IgD-negative memory B cell (primary cell): ENCODE results near the gene GAGE10. TPM values are rescaled to one million over a fixed set of nuclear protein-coding genes. Genes with fewer than 3 reads are reported as not detected.

Experiments used
- H3K27ac Mint-ChIP-seq, 3 donors: one replicate each; pipeline ENCODE4 v1.8.0; 2020 to 2022; ENCODE audit warnings: mild to moderate bottlenecking in 3 of 3, mixed read lengths in 3 of 3, moderate library complexity in 1 of 3
- H3K27me3 Mint-ChIP-seq: one replicate; pipeline ENCODE4 v1.8.0; 2021; ENCODE audit warnings: mixed read lengths
- H3K36me3 Mint-ChIP-seq: one replicate; pipeline ENCODE4 v1.8.0; 2020; ENCODE audit warnings: mild to moderate bottlenecking, mixed read lengths
- H3K4me1 Mint-ChIP-seq, 3 donors: one replicate each; pipeline ENCODE4 v1.8.0; 2020 to 2022; ENCODE audit warnings: mixed read lengths in 3 of 3, mild to moderate bottlenecking in 1 of 3
- H3K4me3 Mint-ChIP-seq, 4 donors: one replicate each; pipeline ENCODE4 v1.8.0; 2020 to 2022; ENCODE audit warnings: mild to moderate bottlenecking in 4 of 4, mixed read lengths in 4 of 4, moderate library complexity in 3 of 4
- H3K9me3 Mint-ChIP-seq, 3 donors: one replicate each; pipeline ENCODE4 v1.8.0; 2020 to 2021; ENCODE audit warnings: mixed read lengths in 3 of 3, mild to moderate bottlenecking in 1 of 3
- polyA plus RNA-seq: library from polyadenylated mRNA; unstranded; fragments of 300-500 nt; fragmentation: Illumina TruSeq; gene quantifications from one replicate; pipeline ENCODE4 v1.2.3, GENCODE V29; 2021

The GAGE10 gene
- polyA plus RNA-seq, 1 donor from 2014 or later, result not detected

DNA sequence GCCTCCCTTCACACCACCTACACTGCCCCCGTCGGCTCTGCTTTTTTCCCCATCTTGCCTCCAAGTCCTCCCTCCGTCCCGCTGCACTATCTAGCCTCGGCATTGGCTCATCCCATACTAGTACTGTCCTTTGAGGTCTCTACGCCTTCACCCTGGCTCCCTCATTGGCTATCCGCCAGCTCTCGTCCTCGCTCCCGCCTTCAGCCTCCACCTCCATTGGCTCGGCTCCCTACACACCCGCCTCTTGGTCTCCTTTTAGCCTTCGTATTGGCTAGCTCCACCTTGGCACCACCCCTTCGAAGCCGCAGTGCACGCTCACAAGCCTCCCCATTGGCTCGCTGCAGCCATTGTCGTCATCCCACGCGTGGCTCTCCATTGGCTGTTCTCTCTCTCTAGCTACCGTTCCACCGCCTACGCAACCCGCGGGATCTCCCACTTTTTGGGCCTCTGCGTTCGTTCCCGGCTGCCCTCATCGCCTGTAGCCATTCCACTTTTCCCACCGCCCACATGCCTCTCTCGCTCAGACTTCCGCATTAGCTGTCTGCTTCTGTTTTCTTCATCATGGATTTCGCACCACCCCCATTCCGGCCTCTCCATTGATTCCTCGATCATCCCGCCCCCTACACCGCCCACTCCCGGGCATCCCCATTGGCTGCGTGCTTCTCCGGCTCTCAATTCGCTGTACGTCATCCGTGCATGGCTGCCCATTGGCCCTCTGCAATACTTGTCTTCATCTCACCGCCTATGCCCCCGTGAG is 34.3 kb upstream of the GAGE10 start:
- Mint-ChIP-seq H3K36me3 (peaks cover 3% of the 10 kb centered on the region), H3K27me3 (peaks cover under 1% of the 10 kb centered on the region), H3K9me3 (no peaks in the 10 kb centered on the region), H3K27ac (peak overlapping the region; percentile 95 to 99 (median 96)), H3K4me3 (peak overlapping the region; percentile 89 to 98 (median 96)), H3K4me1 (peaks cover 5 to 22% (median 16%) of the 10 kb centered on the region in 3 donors)

DNA sequence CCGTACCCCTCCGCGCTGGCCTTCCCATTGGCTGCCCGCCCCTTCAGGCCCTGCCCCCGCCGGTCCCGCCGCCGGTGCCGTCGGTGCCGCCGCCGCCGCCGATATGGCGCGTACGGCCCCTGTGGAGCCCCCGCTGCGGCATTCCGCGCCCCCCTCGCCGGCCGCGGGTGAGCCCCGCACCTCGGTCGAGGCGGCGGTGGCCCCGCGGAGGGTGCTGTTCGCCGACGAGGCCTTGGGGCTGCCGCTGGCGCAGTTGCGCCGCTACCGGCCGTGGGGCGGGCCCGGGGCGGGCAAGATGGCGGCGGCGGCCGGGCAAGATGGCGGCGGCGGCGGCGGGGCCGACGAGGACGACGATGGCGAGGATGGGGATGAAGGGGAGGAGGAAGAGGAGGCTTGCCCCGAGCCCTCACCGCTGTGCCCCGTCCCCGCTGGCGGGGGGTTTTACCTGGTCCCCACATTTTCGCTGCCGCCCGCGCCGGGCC is 33.6 kb upstream of the GAGE10 start, which contains the start of gene PPP1R3F:
Gene PPP1R3F (plus strand): TSS at position 27 of the 482 bp plus-strand sequence. CDS start 77 bp downstream, at position 104.
- Mint-ChIP-seq H3K4me1 (peaks cover 5 to 26% (median 16%) of the 10 kb centered on the region in 3 donors), H3K4me3 (peak within 1 kb of the TSS; percentile 89 to 98 (median 96)), H3K27me3 (no peaks in the 10 kb centered on the region), H3K36me3 (peaks cover 3% of the 10 kb centered on the region), H3K27ac (peak within 1 kb of the TSS; percentile 95 to 99 (median 96)), H3K9me3 (no peaks in the 10 kb centered on the region)

DNA sequence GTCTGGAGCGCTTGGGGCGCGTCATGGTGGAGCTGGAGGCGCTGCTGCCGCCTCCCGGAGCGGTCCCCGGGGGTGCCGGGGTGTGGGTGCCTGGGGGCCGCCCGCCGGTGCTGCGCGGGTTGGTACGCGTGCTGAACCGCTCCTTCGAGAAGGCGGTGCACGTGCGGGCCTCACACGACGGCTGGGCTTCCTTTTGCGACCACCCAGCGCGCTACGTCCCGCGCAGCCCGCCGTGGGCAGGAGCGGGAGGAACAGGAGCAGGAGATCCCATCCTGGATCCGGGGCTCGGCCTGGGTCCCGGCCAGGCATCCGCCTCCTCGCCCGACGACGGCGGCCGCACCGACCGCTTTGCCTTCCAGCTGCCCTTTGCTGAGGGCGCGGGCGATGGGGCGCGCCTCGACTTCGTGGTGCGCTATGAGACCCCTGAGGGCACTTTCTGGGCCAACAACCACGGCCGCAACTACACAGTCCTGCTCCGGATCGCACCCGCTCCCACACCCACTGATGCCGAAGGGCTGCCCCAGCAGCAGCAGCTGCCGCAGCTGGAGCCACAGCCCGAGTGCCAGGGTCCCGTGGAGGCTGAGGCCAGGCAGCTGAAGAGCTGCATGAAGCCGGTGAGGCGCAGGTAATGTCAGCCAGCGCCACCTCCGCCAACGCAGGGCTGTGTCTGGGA is 33.1 kb upstream of the GAGE10 start:
- peak overlapping the region in 3 of 4 donors; percentile 34 to 75 (median 71) for H3K4me3 Mint-ChIP-seq
- peak overlapping the region in 1 of 3 donors; percentile 45 for H3K27ac Mint-ChIP-seq
- peaks cover 3% of the 10 kb centered on the region for H3K36me3 Mint-ChIP-seq
- H3K9me3 Mint-ChIP-seq, result no peaks in the 10 kb centered on the region
- peaks cover 5 to 30% (median 18%) of the 10 kb centered on the region in 3 donors for H3K4me1 Mint-ChIP-seq
- no peaks in the 10 kb centered on the region for H3K27me3 Mint-ChIP-seq

DNA sequence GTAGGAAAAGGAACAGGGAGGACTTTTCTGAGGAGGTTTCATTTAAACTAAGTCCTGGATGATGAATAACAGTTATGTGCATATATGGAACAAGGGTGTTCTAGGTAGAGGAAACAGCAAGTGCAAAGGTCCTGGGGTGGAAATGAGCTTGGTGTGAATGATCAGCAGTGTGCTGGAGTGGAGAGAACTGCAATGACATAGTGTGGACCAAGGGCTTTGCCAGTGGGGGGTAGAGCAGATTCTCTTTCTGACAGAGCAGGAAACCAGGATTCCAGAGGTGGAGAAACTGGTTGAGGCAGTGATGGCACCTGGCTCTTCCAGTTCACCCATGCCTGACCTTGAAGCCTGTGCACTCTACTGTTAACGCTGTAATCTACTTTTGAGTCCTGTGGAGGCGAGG is 32.1 kb upstream of the GAGE10 start:
- H3K4me1 Mint-ChIP-seq, result peaks cover 5 to 30% (median 19%) of the 10 kb centered on the region in 3 donors

DNA sequence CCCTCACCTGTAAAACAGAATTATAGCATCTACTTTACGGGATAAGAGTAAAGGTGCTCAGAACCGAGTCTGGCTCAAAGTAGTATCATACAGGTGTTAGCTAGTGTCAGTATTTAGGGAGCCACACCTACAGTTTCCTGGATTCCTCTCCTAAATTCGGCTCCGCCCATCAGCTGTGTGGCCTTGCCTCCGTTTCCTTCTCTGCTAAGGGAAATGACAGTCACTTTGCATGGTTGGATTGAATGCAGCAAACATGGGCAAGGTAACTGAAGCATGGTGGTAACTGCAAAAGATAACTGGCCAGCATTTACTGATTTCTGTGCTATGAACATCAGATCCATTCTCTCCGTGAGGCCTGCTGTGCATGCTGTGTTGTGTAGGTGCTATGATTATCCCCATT is 31.0 kb upstream of the GAGE10 start:
- H3K4me3 Mint-ChIP-seq, result peak overlapping the region in 3 of 4 donors; percentile 15 to 61 (median 27)
- no peaks in the 10 kb centered on the region for H3K9me3 Mint-ChIP-seq
- no peaks in the 10 kb centered on the region for H3K27me3 Mint-ChIP-seq
- peaks cover 3% of the 10 kb centered on the region for H3K36me3 Mint-ChIP-seq
- peak overlapping the region in 1 of 3 donors; percentile 57 for H3K27ac Mint-ChIP-seq
- H3K4me1 Mint-ChIP-seq, result peaks cover 5 to 30% (median 19%) of the 10 kb centered on the region in 3 donors

More for the DNA sequence above, 32.1 kb upstream of the GAGE10 start:
- H3K9me3 Mint-ChIP-seq, result no peaks in the 10 kb centered on the region
- peak overlapping the region; percentile 58 to 80 (median 73) for H3K4me3 Mint-ChIP-seq
- no peaks in the 10 kb centered on the region for H3K27me3 Mint-ChIP-seq
- peak overlapping the region in 2 of 3 donors; percentile 31 to 40 for H3K27ac Mint-ChIP-seq
- peaks cover 3% of the 10 kb centered on the region for H3K36me3 Mint-ChIP-seq

DNA sequence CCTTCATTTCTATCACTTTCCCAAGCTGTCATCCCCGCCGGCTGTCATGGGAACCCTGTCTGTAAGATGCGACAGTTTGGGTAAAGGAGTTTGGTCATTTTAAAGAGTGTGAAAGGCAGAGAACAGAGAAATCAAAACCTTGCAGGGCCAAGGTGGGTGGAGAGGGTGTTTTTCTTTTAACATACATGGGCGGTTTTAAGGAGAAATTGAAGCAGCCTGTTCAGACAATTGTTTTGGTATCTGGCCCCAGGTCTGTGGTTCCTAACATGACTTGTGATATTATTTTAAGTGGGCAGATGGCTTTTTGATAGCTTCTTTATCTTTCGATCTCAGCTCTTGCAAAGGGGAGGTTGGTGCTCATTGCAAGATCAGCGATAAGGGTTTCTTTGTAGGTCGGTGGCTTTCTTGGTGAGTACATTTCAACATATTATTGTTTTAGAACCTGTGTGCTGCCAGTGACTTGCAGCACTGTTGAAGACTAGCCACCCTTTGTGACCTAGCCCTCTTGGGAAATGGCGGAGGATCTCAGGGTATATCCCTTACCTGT is 30.2 kb upstream of the GAGE10 start:
- Mint-ChIP-seq H3K9me3 (no peaks in the 10 kb centered on the region), H3K36me3 (peaks cover 3% of the 10 kb centered on the region), H3K27ac (no peak overlapping the region), H3K4me1 (peaks cover 5 to 33% (median 19%) of the 10 kb centered on the region in 3 donors), H3K27me3 (no peaks in the 10 kb centered on the region), H3K4me3 (peak overlapping the region in 3 of 4 donors; percentile 5 to 60 (median 27))

DNA sequence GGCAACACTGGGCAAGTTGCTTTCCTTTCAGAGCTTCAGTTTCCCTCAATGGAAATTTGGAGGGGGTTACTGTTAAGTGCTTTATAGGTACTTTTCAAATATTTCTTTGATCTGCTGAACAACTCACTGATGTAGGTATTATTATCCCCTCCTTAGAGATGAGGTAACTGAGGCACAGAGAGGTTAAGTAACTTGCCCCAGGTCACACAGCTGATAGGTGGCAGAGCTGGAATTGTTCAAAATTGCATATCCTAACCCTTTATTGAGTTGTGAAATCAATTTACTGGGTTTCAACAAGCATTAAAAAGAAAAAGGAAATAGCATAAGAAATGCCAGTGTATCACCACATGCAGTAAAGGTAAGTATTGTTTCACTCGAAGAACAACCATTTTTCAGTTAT is 27.2 kb upstream of the GAGE10 start:
- peaks cover 0 to 27% (median 13%) of the 10 kb centered on the region in 3 donors for H3K4me1 Mint-ChIP-seq
- H3K9me3 Mint-ChIP-seq, result no peaks in the 10 kb centered on the region
- H3K4me3 Mint-ChIP-seq, result no peak overlapping the region
- H3K27me3 Mint-ChIP-seq, result peaks cover 1% of the 10 kb centered on the region
- no peak overlapping the region for H3K27ac Mint-ChIP-seq
- H3K36me3 Mint-ChIP-seq, result peaks cover 2% of the 10 kb centered on the region

DNA sequence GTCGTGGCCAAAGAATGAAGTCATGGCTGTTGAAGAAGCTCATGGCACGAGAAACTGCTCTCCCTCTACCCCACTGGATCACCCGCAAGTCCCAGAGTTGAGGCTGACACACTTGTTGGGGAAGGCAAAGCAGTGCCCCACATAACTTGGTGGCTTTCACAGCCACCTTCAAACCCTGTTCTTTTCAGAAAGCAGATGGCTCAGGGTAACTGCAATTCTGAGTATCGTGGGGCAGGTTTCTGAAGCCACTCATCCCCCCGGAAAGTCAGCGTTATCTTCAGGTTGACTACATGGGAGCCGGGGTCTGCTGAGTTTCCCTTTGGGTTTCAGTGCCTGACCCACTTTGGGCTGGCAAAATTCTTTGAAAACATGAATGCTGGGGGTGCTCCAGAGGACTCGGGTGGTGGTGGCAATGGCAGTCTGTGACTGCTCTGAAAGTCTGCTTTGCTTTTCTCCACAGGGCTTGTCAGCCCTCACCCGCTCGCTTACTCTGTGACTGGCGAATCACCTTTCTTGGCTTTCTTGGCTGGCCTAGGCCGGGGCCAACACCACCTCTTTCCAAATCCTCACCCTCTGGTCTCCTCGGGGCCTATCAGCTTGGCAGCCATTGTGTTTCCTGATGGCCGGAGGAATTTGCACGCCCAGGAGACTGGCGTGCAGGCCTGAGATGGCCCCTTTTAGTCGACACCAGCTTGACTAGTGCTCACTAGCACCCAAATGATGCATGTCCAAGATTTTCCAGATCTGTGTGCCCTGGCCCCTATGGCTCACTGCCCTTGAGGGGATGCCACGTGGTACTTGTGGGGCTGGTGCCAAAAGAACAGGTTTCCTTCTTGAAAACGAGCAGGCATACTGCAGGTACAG is 26.5 kb upstream of the GAGE10 start:
- Mint-ChIP-seq H3K9me3 (no peaks in the 10 kb centered on the region), H3K4me1 (peaks cover 0 to 25% (median 10%) of the 10 kb centered on the region in 3 donors), H3K4me3 (peak overlapping the region in 1 of 4 donors; percentile 50), H3K27me3 (peaks cover 1% of the 10 kb centered on the region), H3K27ac (no peak overlapping the region), H3K36me3 (peaks cover 2% of the 10 kb centered on the region)

DNA sequence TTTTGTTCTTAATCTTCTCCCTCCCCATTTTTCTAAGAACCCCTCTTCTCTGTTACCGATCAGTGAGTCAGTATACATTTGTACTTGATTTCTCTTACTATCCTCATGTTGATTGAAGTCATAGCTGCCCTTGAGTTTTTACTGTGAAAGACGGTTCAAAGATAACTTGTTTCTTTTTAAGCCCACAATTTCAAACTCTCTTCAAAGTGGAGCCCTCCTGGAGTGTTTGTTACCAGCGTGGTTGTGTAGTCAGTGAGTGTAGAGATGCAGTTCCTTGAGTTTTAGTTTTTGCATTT is 26.0 kb upstream of the GAGE10 start:
- peaks cover 2% of the 10 kb centered on the region for H3K36me3 Mint-ChIP-seq
- peaks cover 0 to 23% (median 7%) of the 10 kb centered on the region in 3 donors for H3K4me1 Mint-ChIP-seq
- no peaks in the 10 kb centered on the region for H3K9me3 Mint-ChIP-seq
- H3K4me3 Mint-ChIP-seq, result no peak overlapping the region
- H3K27ac Mint-ChIP-seq, result no peak overlapping the region
- peaks cover 1% of the 10 kb centered on the region for H3K27me3 Mint-ChIP-seq

DNA sequence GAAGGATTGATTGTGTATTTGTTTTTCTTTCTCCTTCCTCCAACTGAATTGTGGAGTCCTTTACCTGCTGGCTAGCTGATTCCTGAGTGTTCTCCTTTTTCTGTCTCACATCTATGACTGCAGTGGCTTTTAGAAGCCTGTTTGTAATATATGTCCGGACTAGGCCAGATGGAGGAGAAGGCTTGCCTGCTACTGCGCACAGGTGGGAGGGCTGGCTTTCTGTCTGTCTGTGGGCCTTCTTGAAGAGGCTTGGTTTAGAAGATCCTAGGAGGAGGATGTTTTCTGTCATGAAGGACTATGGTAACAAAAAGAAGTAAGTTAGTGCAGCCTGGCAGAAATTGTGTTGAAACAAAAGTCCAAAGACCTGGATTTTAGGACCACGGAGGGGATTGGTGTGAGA is 25.4 kb upstream of the GAGE10 start:
- Mint-ChIP-seq H3K4me3 (no peak overlapping the region), H3K4me1 (peaks cover 0 to 19% (median 4%) of the 10 kb centered on the region in 3 donors), H3K9me3 (no peaks in the 10 kb centered on the region), H3K27ac (peak overlapping the region in 1 of 3 donors; percentile 68), H3K27me3 (peaks cover 1% of the 10 kb centered on the region), H3K36me3 (peaks cover 2% of the 10 kb centered on the region)

DNA sequence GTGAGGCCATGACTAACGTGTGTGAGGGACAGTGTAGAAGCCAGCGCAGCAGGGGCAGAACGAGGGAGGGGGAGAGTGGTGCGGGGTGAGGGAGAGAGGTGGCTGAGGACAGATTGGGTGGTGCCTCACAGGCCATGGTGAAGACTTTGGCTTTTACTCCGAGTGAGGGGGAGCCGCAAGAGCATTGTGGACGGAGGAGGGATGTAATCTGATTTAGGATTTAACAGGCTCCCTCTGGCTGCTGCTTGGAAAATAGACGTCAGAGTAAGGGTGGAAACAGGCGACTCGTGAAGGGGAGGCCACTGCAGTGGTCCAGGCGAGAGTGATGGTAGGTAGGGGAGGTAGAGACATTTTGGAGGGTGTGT is 20.8 kb upstream of the GAGE10 start:
- peaks cover 0 to 3% (median 0%) of the 10 kb centered on the region in 3 donors for H3K4me1 Mint-ChIP-seq
- no peak overlapping the region for H3K4me3 Mint-ChIP-seq
- H3K27ac Mint-ChIP-seq, result no peak overlapping the region
- H3K36me3 Mint-ChIP-seq, result peaks cover 2% of the 10 kb centered on the region
- H3K9me3 Mint-ChIP-seq, result no peaks in the 10 kb centered on the region
- peaks cover 1% of the 10 kb centered on the region for H3K27me3 Mint-ChIP-seq

DNA sequence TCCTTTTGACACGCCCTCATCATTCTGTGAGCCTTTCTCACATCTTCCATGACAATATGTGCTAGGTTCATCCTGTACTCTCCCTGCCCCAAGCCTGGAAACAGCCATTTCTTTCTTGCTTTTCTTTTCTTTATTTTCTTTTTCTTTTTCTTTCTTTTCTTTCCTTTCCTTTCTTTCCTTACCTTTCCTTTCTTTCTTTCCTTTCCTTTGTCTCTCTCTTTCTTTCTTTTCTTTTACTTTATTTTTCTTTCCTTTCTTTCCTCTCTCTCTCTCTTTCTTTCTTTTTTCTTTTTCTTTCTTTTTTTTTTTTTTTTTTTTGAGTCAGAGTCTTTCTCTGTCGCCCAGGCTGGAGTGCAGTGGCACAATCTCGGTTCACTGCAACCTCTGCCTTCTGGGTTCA is 19.2 kb upstream of the GAGE10 start:
- H3K9me3 Mint-ChIP-seq, result no peaks in the 10 kb centered on the region
- H3K4me3 Mint-ChIP-seq, result no peak overlapping the region
- H3K27me3 Mint-ChIP-seq, result no peaks in the 10 kb centered on the region
- no peak overlapping the region for H3K27ac Mint-ChIP-seq
- H3K36me3 Mint-ChIP-seq, result peaks cover 2% of the 10 kb centered on the region
- no peaks in the 10 kb centered on the region for H3K4me1 Mint-ChIP-seq

DNA sequence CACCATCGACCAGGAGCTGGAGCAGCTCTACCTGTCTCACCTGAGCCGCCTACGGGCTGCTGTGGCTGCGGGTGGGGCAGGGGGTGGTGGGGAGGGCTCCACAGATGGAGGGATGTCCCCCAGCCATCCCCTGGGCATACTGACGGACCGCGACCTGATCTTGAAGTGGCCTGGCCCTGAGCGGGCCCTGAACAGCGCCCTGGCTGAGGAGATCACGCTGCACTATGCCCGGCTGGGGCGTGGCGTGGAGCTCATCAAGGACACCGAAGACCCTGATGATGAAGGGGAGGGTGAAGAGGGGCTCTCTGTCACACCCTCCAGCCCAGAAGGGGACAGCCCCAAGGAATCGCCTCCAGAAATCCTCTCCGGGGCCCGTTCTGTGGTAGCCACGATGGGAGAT is 17.3 kb upstream of the GAGE10 start:
- Mint-ChIP-seq H3K36me3 (no peaks in the 10 kb centered on the region), H3K27ac (no peak overlapping the region), H3K27me3 (peaks cover 1% of the 10 kb centered on the region), H3K4me3 (no peak overlapping the region), H3K4me1 (peaks cover 0 to 1% (median 0%) of the 10 kb centered on the region in 3 donors), H3K9me3 (no peaks in the 10 kb centered on the region)

DNA sequence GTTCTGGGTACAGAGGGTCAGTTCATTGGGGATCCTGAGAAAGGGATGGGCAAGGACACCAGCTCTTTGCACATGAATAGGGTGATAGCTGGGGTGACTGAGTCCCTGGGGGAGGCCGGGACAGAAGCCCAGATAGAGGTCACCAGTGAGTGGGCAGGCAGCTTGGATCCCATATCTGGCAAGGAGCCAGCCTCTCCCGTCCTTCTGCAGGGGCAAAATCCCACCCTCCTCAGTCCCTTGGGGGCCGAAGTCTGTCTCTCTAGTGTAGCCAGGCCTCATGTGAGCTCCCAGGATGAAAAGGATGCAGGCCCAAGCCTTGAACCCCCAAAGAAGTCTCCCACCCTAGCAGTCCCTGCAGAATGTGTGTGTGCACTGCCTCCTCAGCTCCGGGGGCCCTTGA is 16.9 kb upstream of the GAGE10 start:
- Mint-ChIP-seq H3K27ac (no peak overlapping the region), H3K27me3 (peaks cover 2% of the 10 kb centered on the region), H3K36me3 (no peaks in the 10 kb centered on the region), H3K4me3 (no peak overlapping the region), H3K9me3 (no peaks in the 10 kb centered on the region), H3K4me1 (peaks cover 0 to 1% (median 0%) of the 10 kb centered on the region in 3 donors)
